ENCODE measurements around the gene NHLH1.

Gene NHLH1

GRCh38 chr1:160408864-160409263 is 42.0 kb downstream of the NHLH1 start:
- 0 out of 2 replicates have a peak, but pooled peaks cover 4% of the 10 kb centered on the region for H3K27me3 ChIP-seq (ENCODE audit: insufficient read depth, low read length)
- no peaks in the 10 kb centered on the region for H4K20me1 ChIP-seq (ENCODE audit: insufficient read depth, low read length)
- no peaks in the 10 kb centered on the region for H3K79me2 ChIP-seq (ENCODE audit: insufficient read depth, low read length)
- H3K27ac ChIP-seq (ENCODE audit: low read depth, low read length, poor library complexity, severe bottlenecking) = no peak overlapping the region
- no peaks in the 10 kb centered on the region for H3K9me3 ChIP-seq (ENCODE audit: low read length)
- H3K4me1 ChIP-seq (ENCODE audit: insufficient read depth, low read length, severe bottlenecking) = no peaks in the 10 kb centered on the region
- H3K9ac ChIP-seq (ENCODE audit: low read length) = no peak overlapping the region
- no peak overlapping the region for H3K4me3 ChIP-seq (ENCODE audit: low read depth, low read length, poor library complexity, severe bottlenecking)
- no peaks in the 10 kb centered on the region for H3K9me2 ChIP-seq (ENCODE audit: low read depth, low read length)
- TF ChIP-seq, protein P1, sequence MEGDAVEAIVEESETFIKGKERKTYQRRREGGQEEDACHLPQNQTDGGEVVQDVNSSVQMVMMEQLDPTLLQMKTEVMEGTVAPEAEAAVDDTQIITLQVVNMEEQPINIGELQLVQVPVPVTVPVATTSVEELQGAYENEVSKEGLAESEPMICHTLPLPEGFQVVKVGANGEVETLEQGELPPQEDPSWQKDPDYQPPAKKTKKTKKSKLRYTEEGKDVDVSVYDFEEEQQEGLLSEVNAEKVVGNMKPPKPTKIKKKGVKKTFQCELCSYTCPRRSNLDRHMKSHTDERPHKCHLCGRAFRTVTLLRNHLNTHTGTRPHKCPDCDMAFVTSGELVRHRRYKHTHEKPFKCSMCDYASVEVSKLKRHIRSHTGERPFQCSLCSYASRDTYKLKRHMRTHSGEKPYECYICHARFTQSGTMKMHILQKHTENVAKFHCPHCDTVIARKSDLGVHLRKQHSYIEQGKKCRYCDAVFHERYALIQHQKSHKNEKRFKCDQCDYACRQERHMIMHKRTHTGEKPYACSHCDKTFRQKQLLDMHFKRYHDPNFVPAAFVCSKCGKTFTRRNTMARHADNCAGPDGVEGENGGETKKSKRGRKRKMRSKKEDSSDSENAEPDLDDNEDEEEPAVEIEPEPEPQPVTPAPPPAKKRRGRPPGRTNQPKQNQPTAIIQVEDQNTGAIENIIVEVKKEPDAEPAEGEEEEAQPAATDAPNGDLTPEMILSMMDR (IDR thresholded peaks at IDR 0.05; ENCODE audit: low read length) = no peak
- no peak for TF ChIP-seq EZH2 (IDR thresholded peaks at IDR 0.05; ENCODE audit: borderline replicate concordance, low read length)
- no peaks in the 10 kb centered on the region for H3F3A ChIP-seq (ENCODE audit: insufficient read depth, low read length)
- no peak overlapping the region for H2AFZ ChIP-seq (ENCODE audit: low read length)
- no peaks in the 10 kb centered on the region for H3K36me3 ChIP-seq (ENCODE audit: insufficient read depth, low read length)
- H3K4me2 ChIP-seq (ENCODE audit: low read length) = no peak overlapping the region

- Histone ChIP-seq H3K4me3 (ENCODE audit: low read depth, low read length, poor library complexity, severe bottlenecking) (no peak overlapping the region), H3K27ac (ENCODE audit: low read depth, low read length, poor library complexity, severe bottlenecking) (no peak overlapping the region), H3K4me1 (ENCODE audit: insufficient read depth, low read length, severe bottlenecking) (no peaks in the 10 kb centered on the region), H3K9me3 (ENCODE audit: low read length) (no peaks in the 10 kb centered on the region), H3F3A (ENCODE audit: insufficient read depth, low read length) (no peaks in the 10 kb centered on the region), H3K27me3 (ENCODE audit: insufficient read depth, low read length) (0 out of 2 replicates have a peak, but pooled peaks cover 4% of the 10 kb centered on the region), H3K36me3 (ENCODE audit: insufficient read depth, low read length) (no peaks in the 10 kb centered on the region), H3K4me2 (ENCODE audit: low read length) (no peak overlapping the region), H3K9me2 (ENCODE audit: low read depth, low read length) (no peaks in the 10 kb centered on the region), H4K20me1 (ENCODE audit: insufficient read depth, low read length) (no peaks in the 10 kb centered on the region), H2AFZ (ENCODE audit: low read length) (no peak overlapping the region), H3K9ac (ENCODE audit: low read length) (no peak overlapping the region), H3K79me2 (ENCODE audit: insufficient read depth, low read length) (no peaks in the 10 kb centered on the region)
- no peak for TF ChIP-seq EZH2 (IDR thresholded peaks at IDR 0.05; ENCODE audit: borderline replicate concordance, low read length)
- TF ChIP-seq, protein P1 (IDR thresholded peaks at IDR 0.05; ENCODE audit: low read length) = no peak
Observed at GRCh38 chr1:160409486-160409885, 42.6 kb downstream of the NHLH1 start.

- Histone ChIP-seq H3K27me3 (ENCODE audit: insufficient read depth, low read length) (0 out of 2 replicates have a peak, but pooled peaks cover 8% of the 10 kb centered on the region), H3K9ac (ENCODE audit: low read length) (no peak overlapping the region), H3K79me2 (ENCODE audit: insufficient read depth, low read length) (no peaks in the 10 kb centered on the region), H3K36me3 (ENCODE audit: insufficient read depth, low read length) (no peaks in the 10 kb centered on the region), H3K27ac (ENCODE audit: low read depth, low read length, poor library complexity, severe bottlenecking) (no peak overlapping the region), H3K4me3 (ENCODE audit: low read depth, low read length, poor library complexity, severe bottlenecking) (no peak overlapping the region), H3K4me1 (ENCODE audit: insufficient read depth, low read length, severe bottlenecking) (no peaks in the 10 kb centered on the region), H3K9me3 (ENCODE audit: low read length) (no peaks in the 10 kb centered on the region), H2AFZ (ENCODE audit: low read length) (no peak overlapping the region), H3K4me2 (ENCODE audit: low read length) (no peak overlapping the region), H3F3A (ENCODE audit: insufficient read depth, low read length) (no peaks in the 10 kb centered on the region), H4K20me1 (ENCODE audit: insufficient read depth, low read length) (no peaks in the 10 kb centered on the region), H3K9me2 (ENCODE audit: low read depth, low read length) (no peaks in the 10 kb centered on the region)
- TF ChIP-seq, protein P1 (IDR thresholded peaks at IDR 0.05; ENCODE audit: low read length) = no peak
- TF ChIP-seq EZH2 (IDR thresholded peaks at IDR 0.05; ENCODE audit: borderline replicate concordance, low read length) = no peak
Observed at GRCh38 chr1:160410406-160411005, 43.6 kb downstream of the NHLH1 start.

All from OCI-LY1 (cell line).